GM19397 (cell line): ENCODE measurements around the gene HRK.

ENCODE experiments used
- ATAC-seq: cut with Tn5 transposase; IDR thresholded peaks from one replicate; pipeline ENCODE4 v1.9.1; 2021; ENCODE audit warnings: mild to moderate bottlenecking, moderate library complexity; ENCODE audit not compliant: unreplicated experiment

Gene HRK

DNA sequence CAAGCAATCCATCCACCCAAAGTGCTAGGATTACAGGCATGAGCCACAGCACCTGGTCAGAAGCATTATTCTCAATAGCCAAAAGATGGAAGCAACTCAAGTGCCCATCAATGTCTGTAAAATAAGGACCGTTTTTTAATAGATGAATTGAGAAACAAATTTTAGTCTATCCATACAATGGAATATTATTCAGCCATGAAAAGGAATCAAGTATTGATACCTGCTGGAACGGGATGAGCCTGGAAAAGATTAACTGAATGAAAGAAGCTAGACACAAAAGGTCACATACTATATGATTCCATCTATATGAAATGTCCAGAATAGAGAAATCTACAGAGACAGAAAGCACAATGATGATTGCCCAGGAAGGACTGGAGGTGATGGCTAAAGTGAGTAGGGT lies 20.4 kb upstream of the HRK start:
- no peak for ATAC-seq

DNA sequence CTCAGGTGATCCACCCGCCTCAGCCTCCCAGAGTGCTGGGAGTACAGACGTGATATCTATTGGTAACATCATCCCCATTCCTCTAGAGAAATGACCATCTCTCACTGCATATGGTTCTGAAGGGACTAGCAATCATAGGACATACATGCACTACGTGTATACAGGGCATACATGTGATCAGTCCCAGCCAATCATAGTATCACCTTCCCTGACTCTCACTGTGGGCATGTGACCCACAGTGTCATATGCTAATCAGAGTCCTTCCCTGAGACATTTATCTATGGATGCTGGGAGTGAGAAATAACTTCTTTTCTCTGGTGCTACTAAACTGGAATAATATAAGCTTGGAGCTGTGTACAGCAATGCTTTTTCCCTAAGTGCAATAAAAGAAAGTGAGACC lies 17.4 kb upstream of the HRK start:
- ATAC-seq: no peak

DNA sequence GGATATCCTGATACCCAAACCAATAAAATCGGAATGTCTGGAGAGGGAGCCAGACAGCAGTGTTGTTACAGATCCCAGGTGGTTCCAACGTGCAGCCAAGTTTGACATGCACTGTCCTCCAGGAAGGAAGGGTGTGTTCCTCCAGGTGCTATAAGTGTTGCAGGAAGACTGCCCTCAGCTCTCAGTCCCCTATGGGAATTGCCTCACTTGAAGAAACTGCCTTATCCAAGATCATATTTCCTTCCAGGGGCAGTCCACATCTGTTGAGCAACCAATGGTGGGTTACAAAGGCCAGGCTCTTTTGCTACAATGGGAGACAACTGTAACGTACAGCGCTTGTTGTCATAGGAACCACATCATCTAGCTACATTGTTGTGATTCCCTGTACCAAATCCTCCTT lies 16.2 kb upstream of the HRK start:
- no peak for ATAC-seq

DNA sequence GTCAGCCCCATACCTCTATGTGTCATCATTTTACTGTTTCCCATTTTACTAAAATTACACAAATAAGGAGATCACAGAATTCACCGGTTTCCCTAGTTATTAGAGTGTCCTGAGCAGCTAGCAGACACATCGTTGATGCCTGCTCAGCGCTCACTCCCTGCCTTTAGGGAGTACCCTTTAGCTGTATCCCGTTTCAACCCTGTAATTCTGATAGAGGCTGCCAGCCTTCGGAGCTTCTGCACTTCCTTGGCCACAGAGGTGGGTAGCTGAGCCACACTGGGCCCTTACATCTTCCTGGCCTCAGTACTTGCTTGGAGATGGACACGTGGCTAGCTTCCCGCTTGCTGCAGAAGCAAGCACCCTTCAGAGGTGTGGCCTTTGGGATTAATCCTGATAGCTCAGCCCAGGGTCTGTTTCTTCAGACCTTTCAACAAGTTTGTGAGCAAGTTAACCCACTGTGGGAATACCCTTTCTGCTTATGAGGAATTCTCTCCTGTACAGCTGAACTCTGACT lies 15.2 kb upstream of the HRK start:
- ATAC-seq: no peak

DNA sequence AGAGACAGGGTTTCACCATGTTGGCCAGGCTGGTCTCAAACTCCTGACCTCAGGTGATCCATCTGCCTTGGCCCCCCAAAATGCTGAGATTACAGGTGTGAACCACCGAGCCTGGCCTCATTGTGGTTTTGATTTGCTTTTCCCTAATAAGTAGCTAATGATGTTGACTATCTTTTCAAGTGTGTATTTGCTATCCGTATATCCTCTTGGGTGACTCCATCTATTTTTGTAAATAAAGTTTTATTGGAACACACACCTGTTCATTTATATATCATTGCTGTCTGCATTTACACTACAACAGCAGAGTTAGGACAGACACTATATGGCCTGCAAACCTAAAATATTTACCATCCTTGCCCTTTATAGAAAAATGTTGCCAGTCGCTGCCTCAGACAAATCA lies 13.7 kb upstream of the HRK start:
- no peak for ATAC-seq

DNA sequence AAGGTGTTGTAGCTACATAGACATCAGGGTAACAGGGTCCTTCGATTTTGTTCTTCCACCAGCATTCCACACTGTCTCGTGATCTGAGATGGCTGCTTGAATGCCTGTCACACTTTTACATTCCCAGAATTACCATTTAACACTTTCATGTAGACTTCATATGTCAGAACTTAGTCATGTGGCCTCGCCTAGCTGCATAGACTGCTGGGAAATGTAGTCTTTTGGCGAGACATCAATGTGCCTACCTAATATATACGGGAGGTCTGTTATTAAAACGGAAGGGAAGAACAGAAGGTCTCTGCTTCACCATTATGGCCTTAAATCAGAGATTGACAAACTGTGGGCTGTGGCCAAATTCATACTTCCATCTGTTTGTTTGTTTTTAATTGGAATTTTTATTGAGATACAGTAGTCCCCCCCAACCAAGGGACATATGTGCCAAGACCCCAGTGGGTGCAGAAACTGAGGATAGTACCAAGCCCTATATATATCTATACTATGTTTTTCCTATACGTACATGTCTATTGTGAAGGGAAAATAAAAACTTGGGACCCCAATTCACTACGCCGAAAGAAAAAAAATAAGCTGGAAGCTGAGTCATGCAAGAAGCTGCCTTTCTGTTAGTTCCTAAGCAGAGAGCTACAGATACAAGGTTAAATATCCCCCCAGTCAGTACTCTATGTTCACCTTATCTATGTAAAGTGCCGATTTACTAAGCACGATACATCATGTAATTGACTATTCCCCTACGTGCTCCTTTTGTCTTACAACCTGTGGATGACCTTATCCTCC lies 11.3 kb upstream of the HRK start:
- no peak for ATAC-seq

DNA sequence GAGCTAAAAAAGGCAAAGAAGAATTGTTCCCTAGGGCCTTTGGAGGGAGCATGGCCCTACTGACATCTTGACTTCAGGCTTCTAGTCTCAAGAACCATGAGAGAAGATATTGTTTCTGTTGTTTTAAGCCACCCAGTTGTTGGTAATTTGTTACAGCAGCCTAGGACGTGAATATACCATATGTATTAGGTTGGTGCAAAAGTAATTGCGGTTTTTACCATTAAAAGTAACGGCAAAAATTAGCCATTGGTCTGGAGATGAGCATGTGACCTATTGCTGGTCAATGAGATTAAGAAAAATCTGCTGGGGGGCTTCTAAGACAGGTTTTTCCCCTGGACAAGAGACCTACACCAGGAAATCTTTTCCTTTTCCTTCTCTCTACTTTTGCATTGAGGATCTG lies 9.8 kb upstream of the HRK start:
- no peak for ATAC-seq

DNA sequence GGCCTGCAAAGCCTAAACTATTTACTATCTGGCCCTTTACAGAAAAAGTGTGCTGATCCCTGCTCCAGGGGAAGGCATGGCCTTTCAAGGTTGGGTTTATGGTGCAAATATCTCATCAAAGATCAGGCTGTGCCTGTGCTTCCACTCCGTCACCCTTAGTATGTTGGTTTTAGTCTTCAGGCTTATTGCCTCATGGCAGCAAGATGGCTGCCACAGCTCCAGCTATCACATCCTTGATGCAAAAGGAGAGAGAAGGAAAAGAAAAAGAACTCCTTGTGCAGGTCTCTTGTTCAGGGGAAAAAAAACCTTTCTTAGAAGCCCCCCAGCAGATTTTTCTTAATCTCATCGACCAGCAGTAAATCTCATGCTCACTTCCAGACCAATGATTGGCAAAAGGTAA lies 9.1 kb upstream of the HRK start:
- no peak for ATAC-seq

DNA sequence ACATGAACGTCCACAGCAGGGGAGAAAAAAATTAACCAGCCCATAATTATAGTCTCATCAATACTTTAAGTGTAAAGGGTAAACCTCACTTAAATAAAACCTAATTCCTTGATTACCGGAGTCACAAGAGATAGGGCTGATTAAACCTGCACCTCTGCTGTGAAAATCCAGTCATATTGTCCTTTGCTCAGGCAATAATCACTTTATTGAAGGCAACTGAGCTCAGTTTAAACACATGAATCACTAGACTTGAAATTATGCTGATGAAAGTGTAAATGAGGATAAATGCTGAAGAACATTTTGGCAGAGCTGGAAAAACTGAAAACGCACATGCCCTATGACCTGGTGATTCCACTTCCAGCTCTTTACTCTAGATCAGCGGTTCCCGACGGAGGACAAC lies 6.7 kb upstream of the HRK start:
- ATAC-seq: no peak

DNA sequence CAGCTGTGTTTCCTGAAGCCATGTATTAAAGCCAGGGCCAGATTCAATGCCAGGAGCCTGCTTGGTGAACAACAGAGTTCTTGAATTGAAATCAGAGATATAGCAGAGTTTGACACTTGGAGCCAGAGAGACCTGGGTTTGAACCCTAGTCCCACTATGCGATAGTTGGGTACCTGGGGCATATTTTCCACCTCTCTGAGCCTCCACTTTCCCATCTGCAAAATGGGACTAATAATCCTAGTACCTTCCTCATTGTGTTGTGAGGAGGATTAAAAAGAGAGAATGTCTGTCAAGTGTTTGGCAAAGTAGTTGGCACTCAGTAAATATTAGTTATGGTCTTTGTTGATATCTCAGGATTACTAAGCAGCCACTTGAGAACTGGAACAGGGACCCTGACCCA lies 6.0 kb upstream of the HRK start:
- no peak for ATAC-seq

DNA sequence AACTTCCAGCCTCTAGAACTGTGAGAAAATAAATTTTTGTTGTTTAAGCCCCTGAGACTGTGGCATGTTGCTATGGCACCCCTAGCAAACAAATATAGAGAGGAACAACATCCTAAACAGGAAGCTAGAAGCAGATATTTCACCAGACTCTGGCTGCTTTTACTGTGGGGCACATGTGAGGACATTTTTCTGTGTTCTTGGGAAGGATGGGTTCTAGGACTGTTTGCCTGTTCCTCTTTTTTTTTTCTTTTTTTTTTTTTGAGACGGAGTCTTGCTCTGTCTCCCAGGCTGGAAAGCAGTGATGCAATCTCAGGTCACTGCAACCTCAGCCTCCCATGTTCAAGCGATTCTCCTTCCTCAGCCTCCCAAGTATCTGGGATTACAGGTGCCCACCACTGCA lies 4.2 kb upstream of the HRK start:
- ATAC-seq: no peak

DNA sequence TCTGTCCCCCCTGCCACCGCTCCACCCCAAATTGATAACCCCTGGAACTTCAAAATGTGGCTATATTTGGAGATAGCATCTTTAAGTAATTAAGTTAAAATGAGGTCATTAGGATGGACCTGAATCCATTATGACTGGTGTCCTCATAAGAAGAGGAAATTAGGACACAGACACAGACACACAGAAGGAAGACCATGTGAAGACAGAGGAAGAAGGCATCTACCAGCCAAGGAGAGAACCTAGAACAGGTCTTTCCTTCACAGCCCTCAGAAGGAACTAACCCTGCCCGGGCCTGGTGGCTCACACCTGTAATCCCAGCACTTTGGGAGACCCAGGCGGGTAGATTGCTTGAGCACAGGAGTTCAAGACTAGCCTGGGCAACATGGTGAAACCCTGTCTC lies 3.6 kb upstream of the HRK start:
- ATAC-seq: no peak

DNA sequence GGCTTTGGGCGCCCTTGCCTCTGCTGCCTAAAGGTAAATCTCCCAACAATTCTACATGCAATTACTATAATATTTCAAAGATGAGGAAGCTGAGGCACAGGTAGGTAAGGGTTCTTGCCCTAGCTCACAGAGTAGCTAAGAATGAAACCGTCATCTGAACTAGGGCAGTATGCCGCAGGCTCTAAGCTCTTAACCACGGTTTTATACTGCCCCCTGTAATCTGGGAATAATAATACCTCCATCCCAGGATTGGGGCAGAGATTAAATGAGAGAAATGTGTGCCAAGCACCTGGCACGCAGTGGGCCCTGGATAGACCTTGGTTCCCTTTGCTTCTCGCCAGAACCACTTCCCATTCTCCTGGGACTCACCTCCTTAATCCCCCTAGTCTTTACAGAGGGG lies 1.5 kb upstream of the HRK start:
- no peak for ATAC-seq

DNA sequence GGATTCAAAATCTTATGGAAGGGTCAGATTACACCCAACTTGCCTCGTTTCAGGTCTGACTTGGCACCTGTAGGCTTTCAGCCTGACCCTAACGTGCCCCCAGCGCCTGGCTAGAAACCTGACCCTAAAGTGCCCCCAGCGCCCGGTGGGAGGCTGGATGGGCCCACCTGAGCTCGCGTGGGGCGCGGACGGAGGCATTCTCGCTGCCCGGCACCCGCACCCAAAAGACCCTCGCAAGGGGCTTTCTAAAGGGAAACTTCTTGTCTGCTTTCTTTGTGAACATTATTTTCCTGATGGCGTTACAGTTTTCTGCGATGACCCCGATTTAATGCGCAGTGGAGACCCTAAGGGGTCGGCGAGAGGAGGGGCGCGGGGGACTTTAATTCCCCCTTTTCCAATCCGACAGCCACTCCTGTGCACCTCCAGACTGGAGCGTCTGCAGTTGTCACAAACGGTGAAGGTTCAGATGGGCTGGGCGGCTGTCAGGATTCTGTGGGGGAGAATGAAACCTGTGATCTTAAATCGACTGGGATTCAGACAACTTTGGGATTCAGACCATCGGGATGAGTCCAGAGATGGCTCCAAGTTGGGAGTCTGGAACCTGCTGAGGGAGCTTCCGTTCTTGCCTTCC lies 751 bp upstream of the HRK start:
- no peak for ATAC-seq

DNA sequence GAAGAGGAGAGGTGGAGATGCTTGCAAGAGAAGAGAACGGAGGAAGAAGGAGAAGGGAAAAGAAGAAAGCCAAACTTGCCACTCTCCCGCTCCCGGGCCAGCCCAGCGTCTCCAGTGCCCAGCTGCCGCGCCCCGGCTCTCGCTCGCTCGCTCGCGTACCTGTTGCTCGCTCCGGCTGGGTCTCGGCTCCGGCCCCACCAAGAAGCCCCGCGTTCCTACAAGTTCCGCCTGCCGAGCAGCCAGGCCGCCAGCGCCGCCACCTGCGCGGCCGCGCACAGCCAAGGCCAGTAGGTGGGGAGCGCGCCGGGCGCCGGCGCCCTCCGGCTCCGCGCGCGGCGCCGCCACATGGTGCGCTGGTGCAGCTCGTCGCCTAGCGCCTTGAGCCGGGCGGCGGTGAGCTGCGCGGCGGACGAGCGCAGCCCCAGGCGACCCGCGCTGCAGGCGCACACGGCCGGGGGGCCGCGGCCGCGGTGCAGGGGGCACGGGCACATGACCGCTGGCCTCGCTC lies 370 bp downstream of the HRK start:
- ATAC-seq: peak; percentile 78

DNA sequence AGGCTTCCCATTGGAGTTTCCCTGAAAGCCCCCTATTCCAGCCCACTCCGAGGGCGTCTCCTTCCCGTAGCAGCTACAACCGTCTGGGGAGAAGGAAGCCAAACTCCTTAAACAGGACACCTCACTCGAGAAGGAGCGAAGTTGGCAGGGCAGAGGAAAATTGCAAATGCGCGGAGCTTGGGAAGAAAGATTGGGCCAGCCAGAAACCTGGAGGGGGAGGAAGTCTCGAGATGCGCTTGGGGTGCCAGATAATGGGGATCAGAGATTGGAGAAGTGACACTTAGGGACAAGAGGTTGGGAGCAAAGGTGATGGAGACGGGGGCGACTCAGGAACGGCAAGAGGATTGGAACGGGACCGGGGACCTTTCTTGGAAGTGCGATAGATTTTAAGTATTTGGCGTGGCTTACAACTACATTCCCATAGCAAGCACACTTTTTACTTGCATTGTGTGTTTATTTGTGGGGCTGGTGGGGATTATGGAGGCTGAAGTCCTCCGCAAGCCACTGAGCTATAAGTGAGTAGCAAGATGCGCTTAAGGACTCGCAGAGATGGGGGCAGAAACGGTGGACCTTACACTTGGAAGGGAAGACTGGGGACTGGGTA lies 926 bp downstream of the HRK start:
- no peak for ATAC-seq

DNA sequence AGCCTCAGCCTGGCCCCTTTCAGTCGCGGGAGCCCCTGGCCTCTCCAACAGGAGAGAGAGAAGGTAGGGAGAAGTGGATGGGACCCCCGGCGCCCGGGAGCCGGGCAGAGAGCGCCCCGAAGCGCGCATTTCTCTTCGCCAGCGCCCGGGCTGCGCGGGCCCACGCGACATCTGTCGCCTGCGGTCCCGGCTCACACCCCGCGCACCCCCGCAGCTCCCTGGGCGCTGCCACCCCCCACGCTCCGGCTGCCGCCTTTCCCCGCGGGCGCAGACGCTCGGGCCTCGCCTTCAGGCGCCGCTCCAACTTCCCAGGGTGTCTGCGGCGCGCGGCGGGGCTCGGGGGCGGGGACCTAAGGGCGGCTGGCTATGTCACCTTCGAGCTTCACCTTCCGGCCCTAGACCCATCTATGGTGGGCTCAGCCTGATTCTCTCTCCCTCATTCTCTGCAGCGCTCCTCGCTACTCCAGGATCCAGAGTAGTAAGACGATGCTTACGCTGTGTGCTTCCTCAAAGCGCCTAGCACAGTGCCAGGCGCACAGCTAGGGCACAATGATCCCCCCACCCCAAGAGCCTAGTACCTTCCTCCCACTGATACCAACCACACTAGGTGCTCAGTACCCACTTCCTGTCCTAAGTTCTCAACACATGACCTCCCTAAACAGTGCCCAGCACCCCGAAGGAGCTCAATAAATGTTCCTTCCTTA lies 1.6 kb downstream of the HRK start:
- ATAC-seq: no peak

DNA sequence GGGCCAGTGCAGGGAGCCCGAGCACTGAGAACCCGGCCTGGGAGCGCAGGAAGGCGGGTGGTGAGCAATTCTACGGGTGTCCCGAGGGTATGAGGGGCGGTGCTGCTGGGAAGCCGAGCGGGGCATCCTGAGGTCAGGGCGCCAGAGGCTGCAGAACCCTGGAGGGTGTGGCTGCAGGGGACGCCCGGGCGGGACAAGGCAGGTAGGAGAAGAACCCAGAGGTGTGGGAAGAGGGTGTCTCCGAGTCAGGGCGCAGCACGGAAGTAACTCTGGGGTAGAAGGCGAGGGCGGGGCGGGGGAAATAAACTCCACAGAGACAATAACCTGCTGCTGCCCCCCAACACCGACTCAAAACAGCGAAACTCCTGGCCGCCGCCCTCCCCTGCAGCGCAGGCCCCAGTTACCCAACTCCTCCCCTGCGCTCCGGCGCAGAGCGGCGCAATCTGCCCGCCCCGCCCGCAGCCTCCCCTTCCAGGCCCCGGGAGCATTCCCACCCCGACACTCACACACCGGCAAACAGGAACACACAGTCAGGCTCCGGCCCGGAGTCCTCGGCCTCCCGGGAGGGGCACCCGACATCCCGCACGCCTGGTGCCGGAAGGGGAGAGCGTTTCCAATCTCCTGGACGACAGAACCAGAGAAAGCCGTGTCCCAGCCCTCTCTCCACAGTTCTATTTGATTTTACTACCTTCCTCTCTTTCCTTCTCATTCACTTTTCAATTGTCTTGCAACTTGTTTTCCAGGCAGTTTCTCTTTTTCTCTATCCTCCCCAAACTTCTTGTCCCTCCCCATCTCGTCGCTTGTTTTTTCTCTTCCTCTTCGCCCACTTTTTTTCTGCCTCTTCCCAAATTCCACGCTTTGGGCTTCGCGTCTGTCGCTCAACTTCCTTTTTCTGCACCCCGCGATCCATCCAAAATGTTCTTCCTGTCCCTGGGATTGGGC lies 2.4 kb downstream of the HRK start:
- ATAC-seq: no peak

DNA sequence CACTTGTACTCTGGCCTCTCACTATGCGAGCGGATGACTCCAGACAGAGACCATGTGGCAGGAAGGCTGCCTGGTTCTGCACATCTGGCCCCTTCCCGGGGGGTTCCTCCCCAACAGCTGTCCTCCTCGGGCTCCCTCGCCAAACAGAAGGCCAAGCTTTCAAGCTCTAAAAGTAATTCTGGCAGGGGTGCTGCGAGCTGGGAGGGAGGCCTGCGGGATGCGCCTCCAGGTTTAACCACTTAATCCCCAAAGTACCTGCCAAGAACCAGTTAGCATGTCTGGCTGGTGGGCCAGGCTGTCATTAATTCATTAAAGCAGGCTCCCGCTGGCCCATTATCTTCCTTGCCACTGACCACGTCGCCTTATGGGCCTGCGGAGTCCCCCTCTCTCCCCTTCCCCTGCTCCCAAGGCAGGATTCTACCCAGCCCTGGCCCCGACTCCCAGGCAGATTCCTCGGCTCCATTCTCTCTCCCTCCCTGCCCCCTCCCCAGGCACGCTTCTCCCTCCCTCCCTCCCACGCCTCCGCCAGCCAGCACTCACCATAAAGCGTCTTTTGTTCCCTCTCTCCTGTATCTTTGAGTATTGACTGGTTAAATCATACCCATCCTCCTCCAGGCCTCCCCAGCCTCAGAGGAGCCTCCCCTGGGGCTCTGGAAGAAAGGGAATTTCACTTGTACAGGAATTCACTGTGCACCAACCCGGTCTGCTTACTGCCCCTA lies 4.9 kb downstream of the HRK start:
- no peak for ATAC-seq
